HG02870 (cell line): ENCODE results near the gene MROH2A.

Experiments
- ATAC-seq: cut with Tn5 transposase; IDR thresholded peaks from one replicate; pipeline ENCODE4 v1.9.1; 2021; ENCODE audit warnings: mild to moderate bottlenecking, moderate library complexity; ENCODE audit not compliant: unreplicated experiment

The MROH2A gene

GRCh38 chr2:233818639-233819621 lies 40.8 kb downstream of the MROH2A start:
- ATAC-seq, result no peak

DNA sequence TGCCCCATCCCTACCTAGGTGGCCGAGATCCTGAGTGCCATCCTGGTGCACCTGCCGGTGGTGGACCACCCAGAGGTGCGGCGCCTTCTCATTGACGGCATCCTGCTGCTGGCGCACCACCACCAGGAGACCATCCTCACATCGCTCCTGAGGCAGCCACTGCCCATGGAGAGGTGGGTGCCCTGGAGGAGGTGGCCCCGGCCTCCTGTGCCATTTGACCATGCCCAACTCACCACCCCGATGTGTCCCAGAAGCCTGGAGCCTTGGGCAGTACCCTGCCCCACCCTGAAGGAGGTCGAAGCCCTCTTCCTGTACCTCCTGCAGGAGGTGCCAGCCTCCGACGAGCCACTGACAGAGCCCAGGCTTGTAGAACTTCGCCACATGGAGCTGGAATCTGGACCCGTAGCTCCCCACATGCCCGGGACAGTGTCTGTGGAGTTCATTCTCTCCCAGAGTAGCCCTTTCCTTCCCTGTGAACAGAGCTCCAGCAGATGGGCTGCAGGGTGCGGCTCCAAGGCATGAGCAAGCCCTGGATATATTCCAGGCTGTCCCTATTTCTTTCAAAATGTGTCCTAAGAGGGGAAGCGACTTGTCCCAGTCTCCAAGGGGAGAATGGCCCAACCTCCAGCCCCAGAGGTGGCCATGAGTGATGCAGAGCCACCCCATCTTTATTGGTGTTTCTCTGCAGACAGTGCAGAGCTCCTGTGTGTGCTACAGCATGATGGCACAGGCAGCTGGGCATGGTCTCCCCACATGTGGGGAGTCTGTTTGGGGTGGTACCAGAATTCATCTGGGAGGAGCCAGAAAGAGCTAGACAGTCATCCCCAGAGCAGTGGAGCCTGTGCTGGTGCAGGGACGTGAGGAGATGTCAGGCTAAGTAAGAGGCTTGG lies 42.0 kb downstream of the MROH2A start:
- ATAC-seq, result no peak

- no peak for ATAC-seq
Observed at GRCh38 chr2:233820774-233821105, 42.6 kb downstream of the MROH2A start.

GRCh38 chr2:233821196-233821595 lies 43.1 kb downstream of the MROH2A start:
- ATAC-seq, result no peak

DNA sequence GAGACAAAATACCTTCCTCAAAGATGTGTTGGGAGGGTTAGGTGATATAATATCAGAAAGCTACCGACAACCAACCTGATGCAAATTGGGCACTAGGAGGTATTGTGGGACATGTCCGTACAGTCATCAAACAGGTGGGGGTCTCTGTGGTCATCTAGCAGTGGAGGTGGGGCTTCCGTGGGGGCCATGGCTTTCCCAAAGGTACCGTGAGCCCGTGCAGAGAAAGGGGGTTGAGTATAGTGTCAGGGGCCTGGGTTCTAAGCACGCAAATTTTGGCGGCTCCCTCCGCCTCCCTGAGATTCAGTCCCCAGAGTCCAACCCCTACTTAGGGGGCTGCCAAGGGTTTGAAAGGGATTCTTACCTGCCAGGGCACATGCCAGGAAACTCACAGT lies 43.6 kb downstream of the MROH2A start:
- ATAC-seq, result no peak

- ATAC-seq, result no peak
Observed at GRCh38 chr2:233822101-233822771, 44.1 kb downstream of the MROH2A start.

- ATAC-seq, result no peak
Observed at GRCh38 chr2:233822781-233823730, 44.9 kb downstream of the MROH2A start.

- ATAC-seq, result no peak
Observed at GRCh38 chr2:233823731-233824121, 45.6 kb downstream of the MROH2A start.

DNA sequence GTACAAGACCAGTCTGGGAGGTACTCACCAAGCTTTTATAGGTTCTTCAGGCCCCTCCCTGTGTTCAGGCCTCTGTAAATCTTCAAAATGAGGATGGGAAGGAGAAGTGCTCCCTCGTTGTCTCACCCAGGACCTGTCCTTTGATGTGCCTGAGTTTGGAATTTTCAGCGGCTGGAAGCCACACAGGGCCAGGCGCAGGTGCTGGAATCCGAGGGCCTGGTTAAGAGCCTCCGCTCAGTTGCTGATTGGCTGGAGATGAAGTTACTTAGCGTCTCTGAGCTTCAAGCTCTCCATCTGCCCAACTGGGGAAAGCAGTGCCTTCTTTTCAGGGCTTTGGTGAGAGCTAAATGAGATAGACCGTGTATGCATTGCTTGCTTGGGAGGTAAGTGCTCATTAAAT lies 46.2 kb downstream of the MROH2A start:
- no peak for ATAC-seq

- no peak for ATAC-seq
Observed at GRCh38 chr2:233828546-233829192, 50.5 kb downstream of the MROH2A start.

GRCh38 chr2:233829193-233830110 lies 51.3 kb downstream of the MROH2A start:
- no peak for ATAC-seq

DNA sequence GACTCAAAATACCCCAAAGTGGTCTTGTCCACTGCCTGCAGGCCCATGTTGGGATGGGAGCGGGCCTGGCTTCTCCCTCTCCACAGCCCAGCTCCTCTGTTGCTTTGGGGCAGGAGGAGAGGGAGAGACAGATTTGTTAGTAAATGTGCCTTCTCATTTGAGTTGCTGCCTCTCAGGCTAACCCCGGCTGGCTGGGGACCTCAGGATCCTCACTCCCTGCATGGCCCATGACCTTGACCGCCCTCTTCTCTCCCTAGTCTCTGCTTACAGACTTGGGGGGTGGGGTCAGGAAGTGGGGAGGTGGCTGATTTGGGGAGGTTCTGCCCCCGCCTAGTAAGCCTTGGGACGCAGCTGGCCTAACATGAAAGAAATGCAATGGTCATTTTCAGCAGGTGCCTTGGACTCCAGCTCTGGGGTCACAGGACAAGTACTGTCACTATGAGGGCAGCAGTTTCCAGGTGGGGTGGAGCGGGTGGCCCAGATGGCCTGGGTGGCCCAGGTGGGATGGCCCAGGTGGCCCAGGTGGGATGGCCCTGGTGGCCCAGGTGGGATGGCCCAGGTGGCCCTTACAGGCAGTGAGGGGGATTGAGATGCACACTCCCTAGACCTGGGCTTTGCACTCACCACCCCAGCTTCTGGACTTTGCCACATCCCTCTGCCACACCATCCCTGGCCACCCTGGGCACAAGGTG lies 52.1 kb downstream of the MROH2A start:
- no peak for ATAC-seq

- ATAC-seq, result no peak
Observed at GRCh38 chr2:233831011-233831721, 53.0 kb downstream of the MROH2A start.

DNA sequence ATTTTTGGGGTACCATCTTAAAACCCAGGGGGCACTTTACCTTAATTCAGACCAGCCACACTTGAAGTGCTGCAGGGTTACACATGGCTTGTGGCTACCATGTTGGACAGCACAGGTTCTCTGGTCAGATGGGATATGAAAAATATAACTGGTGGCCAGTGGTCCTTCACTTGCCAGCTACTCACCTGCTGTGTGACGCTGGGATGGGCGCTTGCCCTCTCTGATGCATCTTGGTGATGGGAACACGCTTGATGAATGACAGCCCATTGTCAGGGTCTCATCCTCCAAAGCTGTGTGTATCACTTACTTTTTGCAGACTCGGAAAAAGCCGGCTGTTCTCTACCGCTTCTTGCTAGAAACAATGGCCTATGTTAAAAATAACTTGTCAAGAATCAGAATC lies 53.7 kb downstream of the MROH2A start:
- ATAC-seq, result no peak

DNA sequence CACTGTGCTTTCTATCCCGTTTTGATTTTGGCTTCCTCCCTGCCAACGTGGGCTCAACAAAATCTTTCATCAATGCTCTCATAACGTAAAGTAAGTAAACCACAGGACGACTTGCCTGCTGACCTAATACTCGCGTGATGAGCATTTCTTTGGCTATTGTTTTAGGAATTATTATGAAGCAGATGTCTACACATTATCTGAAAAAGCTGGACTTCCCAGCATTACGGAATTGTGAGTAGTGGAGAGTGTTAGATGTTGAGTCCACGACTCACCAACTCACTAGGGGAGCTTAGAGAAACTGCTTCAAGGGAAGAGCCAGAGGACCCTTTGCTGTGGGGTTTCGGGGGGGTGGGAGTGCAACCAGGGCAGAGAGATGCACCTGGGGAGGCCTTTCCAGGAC lies 54.3 kb downstream of the MROH2A start:
- ATAC-seq, result no peak

DNA sequence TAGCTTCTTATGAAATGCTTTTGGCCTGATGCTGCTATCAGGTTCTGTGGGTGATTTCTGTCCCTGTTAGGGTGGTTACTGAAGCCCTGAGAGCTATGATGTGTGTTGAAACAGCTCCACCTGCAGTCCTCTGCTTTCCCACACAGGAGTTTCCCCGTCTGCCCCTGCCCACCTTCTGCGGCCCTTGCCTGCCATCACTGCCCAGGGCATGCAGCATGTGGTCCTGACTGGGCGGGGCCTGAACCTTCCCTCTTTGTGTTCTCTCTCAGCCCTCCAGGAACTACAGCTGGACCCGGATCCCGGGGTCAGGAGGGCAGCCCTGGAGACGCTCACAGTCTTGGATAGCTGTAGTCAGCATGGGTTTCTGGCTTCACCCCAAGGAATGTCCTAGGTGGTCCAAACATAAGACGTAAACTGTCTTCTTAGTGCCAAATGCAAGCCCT lies 54.8 kb downstream of the MROH2A start:
- no peak for ATAC-seq

- no peak for ATAC-seq
Observed at GRCh38 chr2:233833345-233833744, 55.2 kb downstream of the MROH2A start.
